Endometrial microvascular endothelial cells (primary cell): ENCODE measurements around the gene UPK3A. TPM values are rescaled to one million over a fixed set of nuclear protein-coding genes. Genes with fewer than 3 reads are reported as not detected.

Experiments used
- in situ Hi-C: cut with HindIII; loops from 2 replicates; pipeline ENCODE4 v1.10.0; 2017; ENCODE audit warnings: low sequenced_read_pairs, low pct_unique_long_range_greater_than_20kb; ENCODE audit errors: inconsistent ontology term
- total RNA-seq: library from RNA; depleted of rRNA; stranded (reverse); fragments of >200 nt; gene quantifications from one replicate; pipeline ENCODE4 v1.2.3, GENCODE V29; 2015; ENCODE audit errors: inconsistent ontology term

UPK3A gene
- total RNA-seq, 1 donor from 2014 or later, result not detected

- in situ Hi-C loops, result loop anchor here (10.0 kb wide), 1 partner anchor 63 kb away; no protein-coding TSS in a partner anchor
These were observed 52.8 kb downstream of the UPK3A start for GRCh38 chr22:45337536-45337935.

GRCh38 chr22:45338795-45339194 lies 54.0 kb downstream of the UPK3A start:
- in situ Hi-C loops, result loop anchor here (10.0 kb wide), 1 partner anchor 64 kb away; no protein-coding TSS in a partner anchor

- in situ Hi-C loops, result no loop called here
These were observed 55.6 kb downstream of the UPK3A start for GRCh38 chr22:45340323-45340722.

- in situ Hi-C loops, result no loop called here
These were observed 56.7 kb downstream of the UPK3A start for GRCh38 chr22:45341498-45341897.

GRCh38 chr22:45343143-45343542 lies 58.4 kb downstream of the UPK3A start:
- in situ Hi-C loops, result no loop called here

GRCh38 chr22:45344334-45344733 lies 59.6 kb downstream of the UPK3A start:
- in situ Hi-C loops, result no loop called here

Other genes with a start within 250 kb of the UPK3A start
- gene NUP50, start 121.0 kb upstream of the UPK3A start, total RNA-seq, result 107 TPM
- gene KIAA0930, start 44.1 kb upstream of the UPK3A start, total RNA-seq, result 37.9 TPM
- gene FAM118A, start 25.0 kb downstream of the UPK3A start, total RNA-seq, result 15.3 TPM
- gene SMC1B, start 128.7 kb downstream of the UPK3A start, total RNA-seq, result not detected
- gene RIBC2, start 128.7 kb downstream of the UPK3A start, total RNA-seq, result 7.8 TPM
- gene FBLN1, start 217.9 kb downstream of the UPK3A start, total RNA-seq, result 0.28 TPM